ENCODE measurements around the gene DEAF1.

DNA sequence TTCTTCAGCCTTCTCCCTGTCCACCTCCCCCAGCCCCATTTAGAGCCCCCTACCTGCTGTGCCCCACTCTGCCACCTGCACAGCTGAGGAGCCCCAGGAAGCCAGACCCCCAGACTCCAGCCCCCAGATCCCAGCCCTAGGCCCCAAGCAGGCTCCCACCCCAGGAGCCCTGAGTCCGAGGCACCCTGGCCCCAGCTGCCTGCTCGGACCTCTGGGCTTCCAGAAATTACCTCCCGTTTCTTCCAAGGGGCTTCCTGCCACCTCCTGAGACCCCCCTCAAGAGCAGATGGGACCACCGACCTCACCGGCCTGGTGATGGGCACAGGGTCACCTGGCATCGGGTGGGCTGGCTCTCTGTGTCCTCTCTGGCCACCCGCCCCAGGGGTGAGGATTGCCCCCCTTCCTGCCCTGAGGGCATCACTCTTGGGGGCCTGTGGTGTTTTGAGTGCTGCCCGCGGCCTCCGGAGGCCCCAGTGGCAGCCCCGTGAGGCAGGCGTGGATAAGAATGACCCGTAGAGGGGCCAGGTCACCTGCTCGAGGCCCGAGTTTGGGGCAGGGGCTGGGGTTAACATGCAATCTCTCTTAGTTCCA is 34.0 kb upstream of the DEAF1 start:
- TF ChIP-seq ZBTB21 (CRISPR knock-in tag; IDR thresholded peaks at IDR 0.05; ENCODE audit: borderline replicate concordance): no peak
- TF ChIP-seq, protein P1, sequence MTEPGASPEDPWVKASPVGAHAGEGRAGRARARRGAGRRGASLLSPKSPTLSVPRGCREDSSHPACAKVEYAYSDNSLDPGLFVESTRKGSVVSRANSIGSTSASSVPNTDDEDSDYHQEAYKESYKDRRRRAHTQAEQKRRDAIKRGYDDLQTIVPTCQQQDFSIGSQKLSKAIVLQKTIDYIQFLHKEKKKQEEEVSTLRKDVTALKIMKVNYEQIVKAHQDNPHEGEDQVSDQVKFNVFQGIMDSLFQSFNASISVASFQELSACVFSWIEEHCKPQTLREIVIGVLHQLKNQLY (CRISPR knock-in tag; IDR thresholded peaks at IDR 0.05): no peak
- no peak for TF ChIP-seq ARID4B (CRISPR knock-in tag; IDR thresholded peaks at IDR 0.05; ENCODE audit: borderline replicate concordance)
- TF ChIP-seq, protein P2, sequence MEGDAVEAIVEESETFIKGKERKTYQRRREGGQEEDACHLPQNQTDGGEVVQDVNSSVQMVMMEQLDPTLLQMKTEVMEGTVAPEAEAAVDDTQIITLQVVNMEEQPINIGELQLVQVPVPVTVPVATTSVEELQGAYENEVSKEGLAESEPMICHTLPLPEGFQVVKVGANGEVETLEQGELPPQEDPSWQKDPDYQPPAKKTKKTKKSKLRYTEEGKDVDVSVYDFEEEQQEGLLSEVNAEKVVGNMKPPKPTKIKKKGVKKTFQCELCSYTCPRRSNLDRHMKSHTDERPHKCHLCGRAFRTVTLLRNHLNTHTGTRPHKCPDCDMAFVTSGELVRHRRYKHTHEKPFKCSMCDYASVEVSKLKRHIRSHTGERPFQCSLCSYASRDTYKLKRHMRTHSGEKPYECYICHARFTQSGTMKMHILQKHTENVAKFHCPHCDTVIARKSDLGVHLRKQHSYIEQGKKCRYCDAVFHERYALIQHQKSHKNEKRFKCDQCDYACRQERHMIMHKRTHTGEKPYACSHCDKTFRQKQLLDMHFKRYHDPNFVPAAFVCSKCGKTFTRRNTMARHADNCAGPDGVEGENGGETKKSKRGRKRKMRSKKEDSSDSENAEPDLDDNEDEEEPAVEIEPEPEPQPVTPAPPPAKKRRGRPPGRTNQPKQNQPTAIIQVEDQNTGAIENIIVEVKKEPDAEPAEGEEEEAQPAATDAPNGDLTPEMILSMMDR (IDR thresholded peaks at IDR 0.05): no peak
- TF ChIP-seq, protein P3, sequence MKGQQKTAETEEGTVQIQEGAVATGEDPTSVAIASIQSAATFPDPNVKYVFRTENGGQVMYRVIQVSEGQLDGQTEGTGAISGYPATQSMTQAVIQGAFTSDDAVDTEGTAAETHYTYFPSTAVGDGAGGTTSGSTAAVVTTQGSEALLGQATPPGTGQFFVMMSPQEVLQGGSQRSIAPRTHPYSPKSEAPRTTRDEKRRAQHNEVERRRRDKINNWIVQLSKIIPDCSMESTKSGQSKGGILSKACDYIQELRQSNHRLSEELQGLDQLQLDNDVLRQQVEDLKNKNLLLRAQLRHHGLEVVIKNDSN (CRISPR knock-in tag; IDR thresholded peaks at IDR 0.05): no peak

Measured in WTC11 (cell line).